GM20000 (cell line): ENCODE measurements around the gene ADSL.
A peak's percentile ranks its signal among the peaks of the same experiment; 100 is the strongest.

ENCODE experiments used
- DNase-seq: peaks from one replicate; pipeline ENCODE4 v3.0.0; 2012; ENCODE audit warnings: low spot score
- TF ChIP-seq, protein P1 (sequence below): IDR thresholded peaks from 2 replicates; pipeline ENCODE4 v1.5.1; 2012; ENCODE audit warnings: mild to moderate bottlenecking, control low read depth; ENCODE audit errors: extremely low read depth, missing control alignments

ADSL gene

DNA sequence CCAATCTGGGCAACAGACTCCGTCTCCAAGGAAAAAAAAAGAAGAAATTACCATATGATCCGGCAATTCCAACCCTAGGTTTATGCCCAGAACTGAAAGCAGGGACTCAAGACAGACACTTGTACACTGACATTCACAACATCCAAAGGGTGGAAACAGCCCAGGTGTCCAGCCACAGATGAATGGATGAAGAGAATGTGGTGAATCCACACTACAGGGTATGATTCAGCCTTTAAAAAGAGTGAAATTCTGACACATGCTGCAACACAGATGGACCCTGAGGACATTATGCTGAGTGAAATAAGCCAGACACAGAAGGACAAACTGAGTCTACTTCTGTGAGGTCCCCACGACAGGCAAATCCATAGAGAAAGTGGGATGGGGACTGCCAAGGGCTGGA, 68.0 kb downstream of the ADSL start:
- TF ChIP-seq, protein P1, sequence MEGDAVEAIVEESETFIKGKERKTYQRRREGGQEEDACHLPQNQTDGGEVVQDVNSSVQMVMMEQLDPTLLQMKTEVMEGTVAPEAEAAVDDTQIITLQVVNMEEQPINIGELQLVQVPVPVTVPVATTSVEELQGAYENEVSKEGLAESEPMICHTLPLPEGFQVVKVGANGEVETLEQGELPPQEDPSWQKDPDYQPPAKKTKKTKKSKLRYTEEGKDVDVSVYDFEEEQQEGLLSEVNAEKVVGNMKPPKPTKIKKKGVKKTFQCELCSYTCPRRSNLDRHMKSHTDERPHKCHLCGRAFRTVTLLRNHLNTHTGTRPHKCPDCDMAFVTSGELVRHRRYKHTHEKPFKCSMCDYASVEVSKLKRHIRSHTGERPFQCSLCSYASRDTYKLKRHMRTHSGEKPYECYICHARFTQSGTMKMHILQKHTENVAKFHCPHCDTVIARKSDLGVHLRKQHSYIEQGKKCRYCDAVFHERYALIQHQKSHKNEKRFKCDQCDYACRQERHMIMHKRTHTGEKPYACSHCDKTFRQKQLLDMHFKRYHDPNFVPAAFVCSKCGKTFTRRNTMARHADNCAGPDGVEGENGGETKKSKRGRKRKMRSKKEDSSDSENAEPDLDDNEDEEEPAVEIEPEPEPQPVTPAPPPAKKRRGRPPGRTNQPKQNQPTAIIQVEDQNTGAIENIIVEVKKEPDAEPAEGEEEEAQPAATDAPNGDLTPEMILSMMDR, result no peak
- DNase-seq, result no peak

DNA sequence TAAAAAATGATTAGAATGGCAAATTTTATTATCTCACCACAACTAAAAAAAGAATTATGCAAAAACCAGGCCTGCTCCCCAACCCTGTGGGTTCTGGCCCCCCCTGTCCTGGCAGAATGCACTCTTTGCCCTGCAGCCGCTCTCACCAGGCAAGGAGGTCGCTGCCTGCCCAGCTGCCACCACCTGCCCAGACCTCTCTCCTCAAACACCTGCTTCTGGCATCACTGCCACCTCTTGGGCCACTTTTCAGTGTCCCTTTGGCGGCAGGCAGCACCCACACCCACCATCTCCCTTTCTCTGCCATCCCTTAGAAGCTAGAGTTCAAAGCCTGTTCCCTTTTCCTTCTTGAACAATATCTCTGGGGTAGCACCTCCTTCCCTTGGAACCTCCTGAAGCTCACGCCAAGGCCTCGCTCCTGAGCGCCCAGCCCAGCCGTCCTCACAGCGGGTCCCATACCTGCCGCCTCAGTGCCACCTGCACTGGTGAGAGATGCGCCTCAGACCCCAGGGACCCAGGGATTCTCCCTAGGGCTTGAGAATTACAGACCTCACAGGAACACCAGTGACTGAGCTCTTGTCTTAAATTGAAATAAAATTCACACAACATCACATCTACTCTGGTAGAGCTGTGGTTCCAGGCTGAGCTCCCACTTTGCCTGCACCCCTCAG, 68.7 kb downstream of the ADSL start:
- peak; percentile 66 for DNase-seq
- TF ChIP-seq, protein P1, result no peak

DNA sequence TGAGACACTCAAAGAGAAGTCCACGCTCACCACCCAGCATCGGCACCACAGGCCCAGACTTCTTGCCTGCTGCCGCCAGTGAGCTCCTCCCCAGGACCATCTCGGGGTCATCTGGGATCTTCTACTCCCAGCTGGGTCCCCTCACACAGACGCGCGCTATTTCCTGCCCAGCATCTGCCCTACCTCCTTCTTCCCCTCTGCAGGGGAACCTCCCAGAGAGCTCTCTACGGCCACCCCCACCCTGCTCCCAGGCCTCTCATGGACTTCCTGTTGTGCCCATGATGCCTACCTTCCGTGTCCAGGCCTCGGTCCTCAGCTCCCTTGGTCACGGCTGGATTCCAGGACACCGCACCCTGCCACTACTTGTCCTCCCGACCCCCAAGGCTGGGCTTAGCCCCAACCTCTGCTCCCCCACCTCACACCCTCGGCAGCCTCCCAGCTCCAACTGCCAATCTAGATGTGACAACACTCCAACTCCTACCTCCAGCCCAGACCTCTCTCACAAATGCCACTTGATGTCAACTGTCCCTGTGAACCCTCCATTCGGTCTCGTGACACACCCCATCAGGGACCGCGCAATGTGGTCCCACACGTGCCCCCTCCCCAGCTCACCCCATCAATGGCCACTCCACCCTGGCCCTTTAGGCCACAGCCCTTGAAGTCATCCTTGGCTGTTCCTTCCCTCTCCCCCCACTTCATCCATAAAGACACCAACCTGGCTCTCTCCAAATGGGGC, 69.4 kb downstream of the ADSL start:
- peak; percentile 71 for DNase-seq

DNA sequence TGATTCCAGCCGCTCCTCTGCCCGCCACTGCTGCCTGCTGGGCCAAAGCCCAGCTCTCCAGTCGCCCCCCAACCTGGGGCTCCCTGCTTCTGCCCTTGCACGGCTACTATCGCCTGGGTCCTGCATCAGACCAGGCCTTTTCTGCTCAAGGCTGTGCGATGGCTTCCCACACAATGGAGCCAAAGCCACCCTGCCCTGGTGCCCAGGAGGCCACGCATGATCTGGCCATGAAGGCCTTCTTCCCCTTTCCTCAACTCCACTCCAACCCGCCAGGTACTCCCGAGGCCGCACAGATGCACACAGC, 69.9 kb downstream of the ADSL start:
- no peak for DNase-seq
- TF ChIP-seq, protein P1, result no peak

More for the DNA sequence above, 69.4 kb downstream of the ADSL start:
- TF ChIP-seq, protein P1, result no peak

DNA sequence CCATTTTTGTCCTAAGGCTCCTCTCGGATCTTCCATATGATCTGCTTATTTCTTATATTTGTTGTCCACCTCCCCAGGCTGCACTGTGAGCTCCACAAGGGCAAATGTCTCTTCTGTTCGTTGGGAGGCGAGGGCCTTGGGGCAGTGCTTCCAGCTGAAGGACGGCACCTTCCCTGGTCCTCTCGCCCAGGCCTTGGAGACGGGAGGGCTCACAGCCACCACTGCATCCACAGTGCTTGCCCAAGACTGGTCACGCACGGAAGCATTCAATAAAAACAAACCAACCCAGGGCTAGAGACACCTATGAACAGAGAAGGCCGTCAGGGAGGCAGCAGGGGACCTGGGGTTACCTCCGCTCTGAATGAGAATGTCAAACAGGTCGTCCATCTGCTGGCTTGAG, 70.3 kb downstream of the ADSL start:
- DNase-seq, result no peak
- TF ChIP-seq, protein P1, result no peak

DNA sequence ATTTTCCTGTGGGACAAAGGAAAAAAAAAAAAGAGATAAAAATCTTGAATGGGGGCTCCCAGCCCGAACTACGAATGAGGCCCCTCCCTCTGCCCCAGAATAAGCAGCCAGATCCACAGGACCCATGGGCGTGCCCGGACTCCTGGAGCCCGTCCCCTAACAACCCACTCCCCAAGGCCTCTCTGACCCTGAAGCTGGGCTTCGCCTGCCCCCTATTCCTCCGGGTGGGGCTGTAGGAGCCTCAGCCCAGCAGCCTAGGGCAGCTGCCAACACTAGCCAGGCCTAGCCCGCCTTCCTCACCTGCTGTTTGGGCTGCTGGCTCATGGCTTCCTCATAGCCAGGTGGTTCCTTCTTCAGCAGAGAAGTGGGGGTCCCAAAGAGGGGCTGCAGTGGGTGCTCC, 70.7 kb downstream of the ADSL start:
- TF ChIP-seq, protein P1, result no peak
- no peak for DNase-seq

DNA sequence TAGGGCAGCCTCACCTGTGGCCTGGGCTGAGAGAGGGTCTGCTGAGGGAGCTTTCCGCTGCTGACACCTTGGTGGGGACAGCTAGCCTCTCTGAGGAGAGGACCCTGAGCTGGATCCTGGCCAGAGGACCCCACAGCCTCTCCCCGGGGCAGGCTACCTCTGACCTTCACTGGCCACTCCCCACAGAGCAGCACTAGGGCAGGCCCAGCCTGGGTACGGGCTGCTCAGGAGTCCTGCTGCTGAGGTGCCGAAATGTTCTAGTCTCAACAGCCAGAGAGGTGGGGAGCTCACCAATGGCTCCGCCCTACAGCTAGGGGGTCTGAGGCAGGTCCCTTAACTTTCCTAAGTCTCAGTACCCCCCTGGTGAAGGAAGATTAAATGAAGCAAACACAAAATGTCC, 71.6 kb downstream of the ADSL start:
- TF ChIP-seq, protein P1, result no peak
- DNase-seq, result no peak
